Fibroblast of lung (primary cell): ENCODE results near the gene SLC35B4. TPM values are rescaled to one million over a fixed set of nuclear protein-coding genes. Genes with fewer than 3 reads are reported as not detected.

Source experiments
- DNase-seq, 2 donors: peaks; one replicate each; pipeline versions ENCODE4 v3.0.0 to v3.0.0-alpha.2; 2010; ENCODE audit warnings: low read depth in 2 of 2
- H2AFZ ChIP-seq: 2 replicates; pipeline ENCODE4 v1.5.1; 2012; ENCODE audit warnings: low read length, control low read depth, inconsistent platforms
- H3K27ac ChIP-seq: 2 replicates; pipeline ENCODE4 v1.5.1; 2011; ENCODE audit warnings: low read length, control low read depth; ENCODE audit not compliant: insufficient read depth
- H3K27me3 ChIP-seq: 2 replicates; pipeline ENCODE4 v1.5.1; 2011; ENCODE audit warnings: mild to moderate bottlenecking, low read length; ENCODE audit not compliant: control insufficient read depth, insufficient read depth
- H3K36me3 ChIP-seq: 2 replicates; pipeline ENCODE4 v1.5.1; 2011; ENCODE audit warnings: low read length; ENCODE audit not compliant: control insufficient read depth, insufficient read depth
- H3K4me1 ChIP-seq: 2 replicates; pipeline ENCODE4 v1.5.1; 2011; ENCODE audit warnings: low read length; ENCODE audit not compliant: control insufficient read depth, insufficient read depth; ENCODE audit errors: extremely low read depth
- H3K4me2 ChIP-seq: 2 replicates; pipeline ENCODE4 v1.5.1; 2011; ENCODE audit warnings: low read length, control low read depth; ENCODE audit not compliant: insufficient read depth; ENCODE audit errors: extremely low read depth
- H3K4me3 ChIP-seq, 4 experiments: fragments of 200-600 bp in 1 of 4; sonication (generic) in 1 of 4; replicated peaks in 1 of 4; 2 replicates each; pipeline ENCODE4 v1.5.1; 2011 to 2016; ENCODE audit warnings: low read length in 4 of 4, low read depth in 3 of 4, mild to moderate bottlenecking in 3 of 4, control low read depth in 2 of 4, inconsistent platforms in 1 of 4, mixed read lengths in 1 of 4; ENCODE audit not compliant: insufficient read depth in 1 of 4; ENCODE audit errors: control extremely low read depth in 1 of 4
- H3K79me2 ChIP-seq: 2 replicates; pipeline ENCODE4 v1.5.1; 2012; ENCODE audit warnings: mild to moderate bottlenecking, low read length, inconsistent platforms; ENCODE audit not compliant: control insufficient read depth, insufficient read depth
- H3K9ac ChIP-seq: 2 replicates; pipeline ENCODE4 v1.5.1; 2011; ENCODE audit warnings: mild to moderate bottlenecking, low read length, control low read depth; ENCODE audit not compliant: insufficient read depth
- H3K9me3 ChIP-seq: 2 replicates; pipeline ENCODE4 v1.5.1; 2012; ENCODE audit warnings: low read depth, low read length; ENCODE audit not compliant: control insufficient read depth, insufficient read depth
- H4K20me1 ChIP-seq: 2 replicates; pipeline ENCODE4 v1.5.1; 2011; ENCODE audit warnings: low read length; ENCODE audit not compliant: control insufficient read depth, insufficient read depth; ENCODE audit errors: extremely low read depth
- EZH2 ChIP-seq: IDR thresholded peaks from 2 replicates; pipeline ENCODE4 v1.5.1; 2012; ENCODE audit warnings: low read length, control low read depth, mild to moderate bottlenecking; ENCODE audit errors: missing control alignments
- polyA plus RNA-seq, 2 donors: library from polyadenylated mRNA; depleted of rRNA in 1 of 2; stranded (reverse) in 1 of 2; unstranded in 1 of 2; fragments of >200 nt; gene quantifications; 2 replicates each; pipeline ENCODE4 v1.2.1, GENCODE V29; 2011 to 2012; ENCODE audit warnings: missing spikeins in 1 of 2
- total RNA-seq: library from RNA; depleted of rRNA; stranded (reverse); fragments of >200 nt; gene quantifications from 2 replicates; pipeline ENCODE4 v1.2.1, GENCODE V29; 2014
- TF ChIP-seq, protein P1 (sequence below), 2 donors: IDR thresholded peaks in 1 of 2; conservative IDR thresholded peaks in 1 of 2; 1 replicate in 1 of 2; 2 replicates in 1 of 2; pipeline ENCODE4 v1.5.1; 2011 to 2012; ENCODE audit warnings: low read length in 2 of 2, control low read depth in 1 of 2, inconsistent platforms in 1 of 2, low read depth in 1 of 2, mild to moderate bottlenecking in 1 of 2

SLC35B4 gene
- total and polyA plus RNA-seq, 2 donors (not counting 1 experiment from before 2014, with no cell fraction given) = 13.7 to 20.1 TPM

GRCh38 chr7:134328900-134329299, 12.2 kb upstream of the SLC35B4 start:
- H3K4me3 ChIP-seq = no peak overlapping the region
- no peak overlapping the region for H3K9ac ChIP-seq
- no peaks in the 10 kb centered on the region for H3K9me3 ChIP-seq
- no peaks in the 10 kb centered on the region for H3K36me3 ChIP-seq
- no peak for DNase-seq
- H3K27ac ChIP-seq = no peak overlapping the region
- H3K79me2 ChIP-seq = no peaks in the 10 kb centered on the region
- peaks cover 3% of the 10 kb centered on the region for H3K27me3 ChIP-seq
- no peak overlapping the region for H3K4me2 ChIP-seq
- TF ChIP-seq, protein P1, sequence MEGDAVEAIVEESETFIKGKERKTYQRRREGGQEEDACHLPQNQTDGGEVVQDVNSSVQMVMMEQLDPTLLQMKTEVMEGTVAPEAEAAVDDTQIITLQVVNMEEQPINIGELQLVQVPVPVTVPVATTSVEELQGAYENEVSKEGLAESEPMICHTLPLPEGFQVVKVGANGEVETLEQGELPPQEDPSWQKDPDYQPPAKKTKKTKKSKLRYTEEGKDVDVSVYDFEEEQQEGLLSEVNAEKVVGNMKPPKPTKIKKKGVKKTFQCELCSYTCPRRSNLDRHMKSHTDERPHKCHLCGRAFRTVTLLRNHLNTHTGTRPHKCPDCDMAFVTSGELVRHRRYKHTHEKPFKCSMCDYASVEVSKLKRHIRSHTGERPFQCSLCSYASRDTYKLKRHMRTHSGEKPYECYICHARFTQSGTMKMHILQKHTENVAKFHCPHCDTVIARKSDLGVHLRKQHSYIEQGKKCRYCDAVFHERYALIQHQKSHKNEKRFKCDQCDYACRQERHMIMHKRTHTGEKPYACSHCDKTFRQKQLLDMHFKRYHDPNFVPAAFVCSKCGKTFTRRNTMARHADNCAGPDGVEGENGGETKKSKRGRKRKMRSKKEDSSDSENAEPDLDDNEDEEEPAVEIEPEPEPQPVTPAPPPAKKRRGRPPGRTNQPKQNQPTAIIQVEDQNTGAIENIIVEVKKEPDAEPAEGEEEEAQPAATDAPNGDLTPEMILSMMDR (conservative IDR thresholded peaks at IDR 0.05 in 1 of 2, IDR thresholded peaks at IDR 0.05 in 1 of 2; ENCODE audit: low read depth in 1 of 2, low read length in 2 of 2) = no peak
- no peak for TF ChIP-seq EZH2
- no peaks in the 10 kb centered on the region for H4K20me1 ChIP-seq
- no peaks in the 10 kb centered on the region for H3K4me1 ChIP-seq
- no peak overlapping the region for H2AFZ ChIP-seq

GRCh38 chr7:134327896-134328295, 11.2 kb upstream of the SLC35B4 start:
- Histone ChIP-seq H3K4me2 (no peak overlapping the region), H3K27me3 (no peaks in the 10 kb centered on the region), H2AFZ (no peak overlapping the region), H3K79me2 (no peaks in the 10 kb centered on the region), H3K36me3 (no peaks in the 10 kb centered on the region), H4K20me1 (no peaks in the 10 kb centered on the region), H3K4me1 (no peaks in the 10 kb centered on the region), H3K9ac (no peak overlapping the region), H3K27ac (no peak overlapping the region), H3K9me3 (no peaks in the 10 kb centered on the region), H3K4me3 (no peak overlapping the region)
- no peak for TF ChIP-seq EZH2
- TF ChIP-seq, protein P1 (conservative IDR thresholded peaks at IDR 0.05 in 1 of 2, IDR thresholded peaks at IDR 0.05 in 1 of 2; ENCODE audit: low read depth in 1 of 2, low read length in 2 of 2) = peak; percentile 59
- peak; percentile 35 to 64 for DNase-seq

DNA sequence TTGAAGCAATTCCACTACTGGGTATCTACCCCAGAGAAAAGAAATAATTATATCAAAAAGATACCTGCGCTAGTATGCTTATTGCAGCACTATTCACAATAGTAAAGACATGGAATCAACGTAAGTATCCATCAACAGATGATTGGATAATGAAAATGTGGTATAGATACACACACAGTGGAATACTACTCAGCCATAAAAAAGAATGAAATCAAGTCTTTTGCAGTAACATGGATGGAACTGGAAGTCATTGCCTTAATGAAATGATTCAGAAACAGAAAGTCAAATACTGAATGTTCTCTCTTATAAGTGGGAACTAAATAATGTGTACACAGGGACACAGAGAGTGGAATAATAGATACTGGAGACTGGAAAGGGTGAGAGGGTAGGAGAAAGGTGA, 7.4 kb upstream of the SLC35B4 start:
- H3K4me2 ChIP-seq = no peak overlapping the region
- no peak overlapping the region for H3K27ac ChIP-seq
- H3K9me3 ChIP-seq = no peaks in the 10 kb centered on the region
- no peaks in the 10 kb centered on the region for H3K4me1 ChIP-seq
- H3K36me3 ChIP-seq = no peaks in the 10 kb centered on the region
- TF ChIP-seq EZH2 = no peak
- TF ChIP-seq, protein P1 (conservative IDR thresholded peaks at IDR 0.05 in 1 of 2, IDR thresholded peaks at IDR 0.05 in 1 of 2; ENCODE audit: low read depth in 1 of 2, low read length in 2 of 2) = no peak
- DNase-seq = no peak
- H3K27me3 ChIP-seq = no peaks in the 10 kb centered on the region
- no peak overlapping the region for H2AFZ ChIP-seq
- no peak overlapping the region for H3K9ac ChIP-seq
- no peak overlapping the region for H3K4me3 ChIP-seq
- H3K79me2 ChIP-seq = no peaks in the 10 kb centered on the region
- H4K20me1 ChIP-seq = no peaks in the 10 kb centered on the region
